GM18867 (cell line): ENCODE results near the gene DNAJB1.

ENCODE experiments used
- ATAC-seq: cut with Tn5 transposase; IDR thresholded peaks from one replicate; pipeline ENCODE4 v1.9.1; 2021; ENCODE audit warnings: mild to moderate bottlenecking, moderate library complexity; ENCODE audit not compliant: unreplicated experiment

DNAJB1 gene

GRCh38 chr19:14474827-14475226, 43.4 kb downstream of the DNAJB1 start:
- ATAC-seq = no peak

- ATAC-seq = no peak
Measured at GRCh38 chr19:14473978-14474578, 44.1 kb downstream of the DNAJB1 start.

- no peak for ATAC-seq
Measured at GRCh38 chr19:14473073-14473977, 44.9 kb downstream of the DNAJB1 start.

- no peak for ATAC-seq
Measured at GRCh38 chr19:14472202-14472938, 45.8 kb downstream of the DNAJB1 start.

GRCh38 chr19:14471436-14472187, 46.6 kb downstream of the DNAJB1 start:
- ATAC-seq = no peak

- no peak for ATAC-seq
Measured at GRCh38 chr19:14470031-14470876, 47.9 kb downstream of the DNAJB1 start.

DNA sequence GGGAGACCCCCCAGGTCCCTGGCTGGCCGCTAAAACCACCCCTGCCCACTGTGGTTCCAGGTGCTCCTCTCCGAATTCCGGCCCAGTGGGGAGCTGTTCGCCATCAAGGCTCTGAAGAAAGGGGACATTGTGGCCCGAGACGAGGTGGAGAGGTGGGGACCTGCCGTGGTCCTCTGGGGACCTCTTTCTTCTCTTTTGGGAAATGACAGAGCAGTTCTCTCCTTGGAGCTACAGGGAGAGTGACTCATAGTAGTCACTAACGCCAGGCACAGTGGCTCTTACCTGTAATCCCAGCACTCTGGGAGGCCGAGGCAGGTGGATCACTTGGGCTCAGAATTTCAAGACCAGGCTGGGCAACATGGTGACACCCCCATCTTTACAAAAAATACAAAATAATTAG, 50.4 kb downstream of the DNAJB1 start:
- ATAC-seq = no peak

GRCh38 chr19:14467391-14467790, 50.8 kb downstream of the DNAJB1 start:
- ATAC-seq = no peak
